Epithelial cell of prostate (primary cell): ENCODE measurements around the gene SLC25A43.
"Not testable (repeated sequence)": the region's sequence is repeated elsewhere in the genome, so short reads cannot be mapped to it uniquely, and the experiment has no call there.

Experiments
- DNase-seq: peaks from one replicate; pipeline ENCODE4 v3.0.0-alpha.2; 2011; ENCODE audit warnings: low read depth, low spot score
- H3K27ac ChIP-seq: fragments of 450-650 bp; 2 replicates; pipeline ENCODE4 v1.5.1; 2017; ENCODE audit warnings: mild to moderate bottlenecking

Gene SLC25A43

GRCh38 chrX:119398974-119399771 lies at the start of gene SLC25A43:
Gene SLC25A43 (plus strand): TSS chrX:119399336. CDS start chrX:119399404, 68 bp downstream.
- H3K27ac ChIP-seq, result peak within 1 kb of the TSS; percentile 53
- DNase-seq, result no peak

- H3K27ac ChIP-seq, result no peak overlapping the region
- DNase-seq, result no peak
These were observed 39.3 kb upstream of the SLC25A43 start for GRCh38 chrX:119359618-119360382.

DNA sequence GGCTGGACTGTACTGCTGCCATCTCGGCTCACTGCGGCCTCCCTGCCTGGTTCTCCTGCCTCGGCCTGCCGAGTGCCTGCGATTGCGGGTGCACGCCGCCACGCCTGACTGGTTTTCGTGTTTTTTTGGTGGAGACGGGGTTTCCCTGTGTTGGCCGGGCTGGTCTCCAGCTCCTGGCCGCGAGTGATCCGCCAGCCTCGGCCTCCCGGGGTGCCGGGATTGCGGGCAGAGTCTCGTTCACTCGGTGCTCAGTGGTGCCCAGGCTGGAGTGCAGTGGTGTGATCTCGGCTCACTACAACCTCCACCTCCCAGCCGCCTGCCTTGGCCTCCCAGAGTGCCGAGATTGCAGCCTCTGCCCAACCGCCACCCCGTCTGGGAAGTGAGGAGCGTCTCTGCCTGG lies 37.7 kb upstream of the SLC25A43 start:
- not testable (repeated sequence) for DNase-seq, H3K27ac ChIP-seq

DNA sequence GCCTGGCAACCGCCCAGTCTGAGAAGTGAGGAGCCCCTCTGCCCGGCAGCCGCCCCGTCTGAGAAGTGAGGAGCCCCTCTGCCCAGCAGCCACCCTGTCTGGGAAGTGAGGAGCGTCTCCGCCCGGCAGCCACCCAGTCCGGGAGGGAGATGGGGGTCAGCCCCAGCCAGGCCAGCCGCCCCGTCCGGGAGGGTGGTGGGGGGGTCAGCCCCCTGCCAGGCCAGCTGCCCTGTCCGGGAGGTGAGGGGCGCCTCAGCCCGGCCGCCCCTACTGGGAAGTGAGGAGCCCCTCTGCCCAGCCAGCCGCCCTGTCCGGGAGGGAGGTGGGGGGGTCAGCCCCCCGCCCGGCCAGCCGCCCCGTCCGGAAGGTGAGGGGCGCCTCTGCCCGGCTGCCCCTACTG lies 37.1 kb upstream of the SLC25A43 start:
- not testable (repeated sequence) for H3K27ac ChIP-seq, DNase-seq

DNA sequence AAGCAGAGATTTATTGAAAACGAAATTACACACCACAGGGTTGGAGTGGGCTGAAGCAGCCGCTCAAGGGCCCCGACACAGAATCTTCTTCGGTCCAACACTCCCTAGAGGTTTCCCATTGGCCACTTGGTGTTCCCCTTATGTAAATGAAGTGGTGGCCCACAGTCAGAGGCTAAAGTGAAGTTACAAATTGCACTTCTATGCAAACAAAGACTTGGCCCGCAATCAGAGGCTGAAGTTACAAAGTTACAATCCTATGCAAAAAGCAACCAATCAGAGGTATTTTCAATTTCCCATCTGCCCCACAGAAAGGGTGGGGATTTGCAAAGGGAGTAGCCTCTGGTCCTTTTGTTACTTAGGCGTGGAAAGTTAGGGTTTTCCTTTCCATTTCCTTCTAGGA lies 35.7 kb upstream of the SLC25A43 start:
- H3K27ac ChIP-seq, result no peak overlapping the region
- no peak for DNase-seq

GRCh38 chrX:119371861-119372260 lies 27.3 kb upstream of the SLC25A43 start:
- not testable (repeated sequence) for H3K27ac ChIP-seq, DNase-seq

GRCh38 chrX:119374736-119375135 lies 24.4 kb upstream of the SLC25A43 start:
- peak overlapping the region; percentile 54 for H3K27ac ChIP-seq
- DNase-seq, result peak; percentile 8

DNA sequence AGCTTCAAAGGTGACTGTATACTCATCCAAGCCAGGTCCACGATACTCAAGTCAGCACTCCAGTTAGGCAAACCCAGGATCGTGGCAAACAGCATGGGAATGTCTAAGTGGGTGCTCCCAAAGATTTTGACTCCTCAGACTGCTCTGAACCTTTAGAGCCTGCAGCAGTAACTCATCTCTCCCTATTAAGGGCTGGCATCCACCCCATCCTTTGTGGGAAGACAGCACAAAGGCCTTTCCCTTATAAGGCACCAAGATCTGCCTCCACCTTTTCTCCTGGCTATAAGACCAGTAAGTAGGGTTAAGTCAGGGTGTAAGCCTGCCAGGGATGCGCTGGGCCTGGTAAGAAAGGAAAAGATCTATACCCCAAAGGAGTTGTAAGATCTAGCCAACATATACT lies 23.6 kb upstream of the SLC25A43 start:
- H3K27ac ChIP-seq, result peak overlapping the region; percentile 54

GRCh38 chrX:119376312-119376711 lies 22.8 kb upstream of the SLC25A43 start:
- H3K27ac ChIP-seq, result no peak overlapping the region
- DNase-seq, result no peak

More for the DNA sequence above, 23.6 kb upstream of the SLC25A43 start:
- DNase-seq, result no peak

GRCh38 chrX:119381349-119381944 lies 17.7 kb upstream of the SLC25A43 start:
- no peak for DNase-seq
- no peak overlapping the region for H3K27ac ChIP-seq

DNA sequence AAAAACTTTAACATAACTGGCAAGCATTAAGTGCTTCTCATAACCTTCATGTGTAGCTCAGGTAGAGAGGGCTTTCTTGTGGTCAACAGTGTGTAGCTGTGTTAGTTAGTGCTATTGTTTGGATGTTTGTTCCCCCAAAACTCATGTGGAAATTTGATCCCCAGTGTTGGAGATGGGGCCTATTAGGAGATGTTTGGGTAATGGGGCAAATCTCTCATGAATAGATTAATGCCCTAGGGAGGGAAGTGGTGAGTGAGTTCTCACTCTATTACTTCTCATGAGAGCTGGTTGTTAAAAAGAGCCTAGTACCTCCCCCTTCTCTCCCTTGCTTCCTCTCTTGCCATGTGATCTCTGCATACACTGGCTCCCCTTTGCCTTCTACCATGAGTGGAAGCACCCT lies 16.5 kb upstream of the SLC25A43 start:
- H3K27ac ChIP-seq, result no peak overlapping the region
- no peak for DNase-seq

DNA sequence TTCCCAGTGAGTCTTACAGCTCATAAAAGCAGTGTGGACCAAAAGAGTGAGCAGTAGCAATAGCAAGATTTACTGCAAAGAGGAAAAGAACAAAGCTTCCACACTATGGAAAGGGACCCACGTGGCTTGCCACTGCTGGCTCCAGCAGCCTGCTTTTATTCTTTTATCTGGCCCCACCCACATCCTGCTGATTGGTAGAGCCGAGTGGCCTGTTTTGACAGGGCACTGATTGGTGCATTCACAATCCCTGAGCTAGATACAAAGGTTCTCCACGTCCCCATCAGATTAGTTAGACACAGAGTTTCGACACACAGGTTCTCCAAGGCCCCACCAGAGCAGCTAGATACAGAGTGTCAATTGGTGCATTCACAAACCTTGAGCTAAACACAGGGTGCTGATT lies 12.5 kb upstream of the SLC25A43 start:
- not testable (repeated sequence) for DNase-seq, H3K27ac ChIP-seq

DNA sequence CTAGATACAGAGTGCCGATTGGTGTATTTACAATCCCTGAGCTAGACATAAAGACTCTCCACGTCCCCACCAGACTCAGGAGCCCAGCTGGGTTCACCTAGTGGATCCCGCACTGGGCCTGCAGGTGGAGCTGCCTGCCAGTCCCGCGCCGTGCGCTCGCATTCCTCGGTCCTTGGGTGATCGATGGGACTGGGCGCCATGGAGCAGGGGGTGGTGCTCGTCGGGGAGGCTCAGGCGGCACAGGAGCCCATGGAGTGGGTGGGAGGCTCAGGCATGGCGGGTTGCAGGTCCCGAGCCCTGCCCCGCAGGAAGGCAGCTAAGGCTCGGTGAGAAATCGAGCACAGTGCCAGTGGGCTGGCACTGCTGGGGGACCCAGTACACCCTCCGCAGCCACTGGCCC lies 11.7 kb upstream of the SLC25A43 start:
- DNase-seq, H3K27ac ChIP-seq: not testable (repeated sequence)

DNA sequence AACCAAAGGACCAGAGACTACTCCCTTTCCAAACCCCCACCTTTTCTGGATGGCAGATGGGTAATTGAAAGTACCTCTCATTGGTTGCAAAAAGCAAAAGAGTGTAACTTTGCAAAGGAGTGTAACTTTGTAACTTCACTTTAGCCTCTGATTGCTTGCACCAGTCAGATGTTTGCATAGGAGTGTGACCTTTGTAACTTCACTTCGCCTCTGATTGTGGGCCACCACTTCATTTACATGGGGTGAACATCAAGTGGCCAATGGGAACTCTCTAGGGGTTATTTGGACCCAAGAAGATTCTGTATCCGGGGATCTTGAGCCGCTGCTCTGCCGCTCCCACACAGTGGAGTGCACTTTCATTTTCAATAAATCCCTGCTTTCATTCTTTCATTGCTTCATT lies 9.9 kb upstream of the SLC25A43 start:
- DNase-seq, result no peak

DNA sequence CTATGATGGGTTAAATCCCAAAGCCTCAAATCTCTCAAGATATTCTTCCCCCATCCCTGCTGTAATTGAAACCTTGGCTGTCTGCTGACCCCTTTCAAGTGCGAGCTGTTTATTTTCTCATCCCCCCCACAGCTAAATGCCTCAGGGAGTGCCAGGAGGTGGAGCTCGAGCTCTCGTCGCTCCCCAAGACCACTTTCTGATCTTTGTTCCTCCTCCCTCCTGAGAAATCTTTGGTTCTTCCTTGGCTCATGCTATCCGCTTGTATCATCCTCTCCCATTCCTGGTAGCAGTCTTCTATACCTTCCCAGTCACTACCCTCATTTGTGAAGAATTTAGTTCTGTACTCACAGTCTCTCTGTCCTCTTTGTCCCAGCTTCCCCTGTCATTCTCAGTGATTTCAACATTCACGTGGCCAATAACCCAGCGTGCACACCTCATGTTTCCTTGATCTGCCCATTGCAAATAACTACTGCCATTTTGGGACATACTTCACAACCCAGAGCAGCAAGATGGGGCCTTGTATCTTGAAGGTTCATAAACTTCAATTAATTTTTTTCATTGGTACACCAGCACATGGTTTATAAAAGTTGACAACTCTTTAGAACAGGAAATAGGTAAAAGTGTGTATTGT lies 9.2 kb upstream of the SLC25A43 start:
- DNase-seq, result no peak
- no peak overlapping the region for H3K27ac ChIP-seq

More for the DNA sequence above, 9.9 kb upstream of the SLC25A43 start:
- H3K27ac ChIP-seq, result no peak overlapping the region

- H3K27ac ChIP-seq, result no peak overlapping the region
- DNase-seq, result no peak
These were observed 7.9 kb upstream of the SLC25A43 start for GRCh38 chrX:119391279-119391678.

DNA sequence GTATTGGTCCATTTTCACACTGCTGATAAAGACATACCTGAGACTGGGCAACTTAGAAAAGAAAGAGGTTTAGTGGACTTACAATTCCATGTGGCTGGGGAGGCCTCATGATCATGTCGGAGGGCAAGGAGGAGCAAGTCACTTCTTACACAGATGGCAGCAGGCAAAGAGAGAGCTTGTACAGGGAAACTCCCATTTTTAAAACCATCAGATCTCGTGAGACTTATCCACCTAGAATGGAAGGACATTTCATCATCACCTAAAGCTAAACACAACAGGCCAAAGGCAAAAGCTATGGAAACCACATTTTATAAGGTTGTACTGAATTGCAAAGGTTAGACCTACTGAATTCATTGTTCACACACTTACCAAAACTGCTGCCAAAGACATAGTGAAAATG lies 6.0 kb upstream of the SLC25A43 start:
- DNase-seq, result no peak

DNA sequence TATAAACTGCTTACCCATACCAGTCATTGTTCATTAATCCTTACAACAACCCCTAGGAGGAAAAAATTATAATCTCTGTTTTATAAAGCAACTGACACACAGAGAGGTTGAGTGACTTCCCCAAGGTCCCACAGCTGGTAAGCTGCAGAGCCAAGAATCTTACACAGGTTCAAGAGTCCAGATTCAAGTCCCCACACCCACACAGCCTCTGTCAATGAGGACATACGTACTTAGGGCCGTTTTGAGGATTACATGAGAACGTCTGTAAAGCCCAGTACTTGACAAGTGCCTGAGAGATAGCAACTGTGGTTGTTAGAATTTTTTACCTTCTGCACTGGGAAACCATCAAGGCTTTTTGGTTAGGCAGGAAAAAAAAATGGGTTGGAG lies 556 bp upstream of the SLC25A43 start:
- no peak for DNase-seq
- peak overlapping the region; percentile 53 for H3K27ac ChIP-seq

More for the DNA sequence above, 6.0 kb upstream of the SLC25A43 start:
- H3K27ac ChIP-seq, result no peak overlapping the region

DNA sequence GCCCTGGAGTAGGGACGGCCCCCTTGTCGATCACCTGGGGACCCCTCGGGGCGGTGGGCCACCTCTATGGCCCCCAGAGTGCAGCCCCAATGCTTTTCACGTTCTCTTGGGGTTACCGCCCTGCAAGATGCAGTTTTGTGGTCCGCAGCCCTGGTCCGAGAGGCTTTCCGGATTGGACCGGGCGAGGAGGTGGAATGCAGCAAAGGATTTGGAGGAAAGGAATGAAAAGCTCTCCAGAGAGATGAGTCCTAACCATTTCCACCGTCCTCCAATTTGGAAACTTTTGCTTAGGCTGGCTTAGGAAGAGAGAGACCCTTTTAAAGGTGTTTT lies 601 bp downstream of the SLC25A43 start:
- peak overlapping the region; percentile 53 for H3K27ac ChIP-seq
- no peak for DNase-seq

- peak overlapping the region; percentile 3 for H3K27ac ChIP-seq
- no peak for DNase-seq
These were observed 2.4 kb downstream of the SLC25A43 start for GRCh38 chrX:119401569-119401968.

- DNase-seq, result no peak
- H3K27ac ChIP-seq, result no peak overlapping the region
These were observed 3.5 kb downstream of the SLC25A43 start for GRCh38 chrX:119402588-119402987.
